EH (cell line): Measurements from ENCODE around the gene NPY5R.

Source experiments
- DNase-seq: peaks from one replicate; pipeline ENCODE4 v3.0.0-alpha.2; 2015; ENCODE audit warnings: low read depth

NPY5R gene

GRCh38 chr4:163343604-163344146 is at the start of gene NPY5R:
Gene NPY5R, plus strand, starts transcription at chr4:163343892. Its CDS starts 6,382 bp downstream, at chr4:163350274.
- DNase-seq: no peak

GRCh38 chr4:163295138-163295537 is 48.6 kb upstream of the NPY5R start:
- no peak for DNase-seq

GRCh38 chr4:163300445-163300844 is 43.2 kb upstream of the NPY5R start:
- DNase-seq: no peak

GRCh38 chr4:163303069-163303468 is 40.6 kb upstream of the NPY5R start:
- no peak for DNase-seq

GRCh38 chr4:163309466-163309865 is 34.2 kb upstream of the NPY5R start:
- no peak for DNase-seq

- no peak for DNase-seq
These were observed 26.6 kb upstream of the NPY5R start for GRCh38 chr4:163317110-163317509.

- no peak for DNase-seq
These were observed 12.6 kb upstream of the NPY5R start for GRCh38 chr4:163330916-163331628.

GRCh38 chr4:163331629-163332376 is 11.9 kb upstream of the NPY5R start:
- peak; percentile 16 for DNase-seq

GRCh38 chr4:163332526-163333406 is 10.9 kb upstream of the NPY5R start, which contains the start of gene NPY1R:
Gene NPY1R, minus strand, starts transcription at chr4:163332596. Its CDS starts 6,042 bp downstream, at chr4:163326554.
- DNase-seq: peak; percentile 79

- no peak for DNase-seq
These were observed 8.3 kb upstream of the NPY5R start for GRCh38 chr4:163335384-163335783.

- no peak for DNase-seq
These were observed 744 bp downstream of the NPY5R start for GRCh38 chr4:163344147-163345125.

- DNase-seq: no peak
These were observed 7.0 kb downstream of the NPY5R start for GRCh38 chr4:163350672-163351071.

GRCh38 chr4:163353054-163353453 is 9.4 kb downstream of the NPY5R start:
- no peak for DNase-seq

GRCh38 chr4:163356104-163356503 is 12.4 kb downstream of the NPY5R start:
- no peak for DNase-seq

GRCh38 chr4:163367651-163368050 is 24.0 kb downstream of the NPY5R start:
- no peak for DNase-seq

- DNase-seq: no peak
These were observed 28.3 kb downstream of the NPY5R start for GRCh38 chr4:163372029-163372428.

GRCh38 chr4:163378661-163379060 is 35.0 kb downstream of the NPY5R start:
- DNase-seq: no peak

- no peak for DNase-seq
These were observed 37.0 kb downstream of the NPY5R start for GRCh38 chr4:163380703-163381102.

GRCh38 chr4:163382178-163382869 is 38.6 kb downstream of the NPY5R start:
- DNase-seq: no peak

GRCh38 chr4:163384434-163384833 is 40.7 kb downstream of the NPY5R start:
- no peak for DNase-seq
